Activated CD4-positive, alpha-beta T cell treated with anti-CD3 and anti-CD28 coated beads, Interleukin-2, amount 50 U/mL, for 24 hours (primary cell): Measurements from ENCODE around the gene CNTNAP3B.
"Not testable (repeated sequence)": the region's sequence is repeated elsewhere in the genome, so short reads cannot be mapped to it uniquely, and the experiment has no call there.

ENCODE experiments used
- DNase-seq, 2 donors: peaks; one replicate each; pipeline ENCODE4 v3.0.0-alpha.2; 2020; ENCODE audit warnings: low read depth in 1 of 2, low spot score in 1 of 2

CNTNAP3B gene

DNA sequence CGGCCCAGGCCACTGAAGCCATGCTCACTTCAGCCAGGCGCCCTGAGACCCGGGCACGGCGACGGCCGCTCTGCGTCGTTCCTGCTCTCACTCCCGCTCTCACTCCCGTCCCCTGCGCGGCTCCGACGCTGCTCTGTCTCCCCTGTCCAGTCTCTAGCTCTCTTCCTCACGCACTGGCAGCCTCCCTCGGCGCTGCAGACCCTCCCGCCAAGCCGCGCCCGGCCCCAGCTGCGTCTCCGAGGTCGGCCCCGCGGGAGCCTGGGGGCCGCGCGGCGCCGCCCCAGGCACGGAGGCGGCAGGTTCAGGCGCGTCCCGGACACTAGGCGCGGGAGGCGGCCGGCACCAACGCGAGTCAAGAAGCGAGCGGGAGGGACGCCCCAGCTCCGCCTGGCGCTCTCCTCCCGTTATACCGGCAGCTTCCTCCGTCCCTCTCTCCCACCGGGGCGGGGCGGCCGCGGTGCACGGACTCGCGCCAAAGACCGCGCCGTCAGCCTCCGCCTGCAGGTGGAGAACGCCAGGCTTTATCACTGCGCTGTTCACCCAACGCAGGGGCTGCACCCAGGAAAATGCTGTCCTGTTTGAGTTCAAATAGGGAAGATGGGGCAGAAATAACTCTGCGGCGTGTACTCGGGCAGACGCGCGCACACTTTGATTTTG is at the start of gene CNTNAP3B:
Gene CNTNAP3B, minus strand, starts transcription at position 354 of the 657 bp plus-strand sequence. Its CDS starts 332 bp downstream, at position 22.
- not testable (repeated sequence) for DNase-seq

DNA sequence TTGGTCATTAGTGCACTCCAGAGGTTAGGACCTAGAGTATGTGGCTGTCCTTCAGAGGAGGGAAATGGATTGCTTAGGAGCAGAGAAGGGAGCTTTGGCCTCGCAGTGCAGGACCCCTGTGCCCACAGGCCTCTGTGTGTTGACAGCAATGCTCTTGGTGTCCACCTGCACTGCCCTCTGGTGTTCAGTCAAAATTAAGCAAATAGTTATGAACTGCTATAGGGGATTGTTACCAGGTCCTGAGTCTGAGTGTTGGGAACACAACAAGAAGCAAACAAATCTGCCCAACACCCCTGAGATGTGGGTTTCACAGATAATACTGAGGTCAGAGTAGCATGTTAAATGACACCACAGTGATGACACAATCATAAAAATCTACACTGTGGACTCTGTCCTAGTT is 31.1 kb upstream of the CNTNAP3B start:
- DNase-seq = not testable (repeated sequence)

DNA sequence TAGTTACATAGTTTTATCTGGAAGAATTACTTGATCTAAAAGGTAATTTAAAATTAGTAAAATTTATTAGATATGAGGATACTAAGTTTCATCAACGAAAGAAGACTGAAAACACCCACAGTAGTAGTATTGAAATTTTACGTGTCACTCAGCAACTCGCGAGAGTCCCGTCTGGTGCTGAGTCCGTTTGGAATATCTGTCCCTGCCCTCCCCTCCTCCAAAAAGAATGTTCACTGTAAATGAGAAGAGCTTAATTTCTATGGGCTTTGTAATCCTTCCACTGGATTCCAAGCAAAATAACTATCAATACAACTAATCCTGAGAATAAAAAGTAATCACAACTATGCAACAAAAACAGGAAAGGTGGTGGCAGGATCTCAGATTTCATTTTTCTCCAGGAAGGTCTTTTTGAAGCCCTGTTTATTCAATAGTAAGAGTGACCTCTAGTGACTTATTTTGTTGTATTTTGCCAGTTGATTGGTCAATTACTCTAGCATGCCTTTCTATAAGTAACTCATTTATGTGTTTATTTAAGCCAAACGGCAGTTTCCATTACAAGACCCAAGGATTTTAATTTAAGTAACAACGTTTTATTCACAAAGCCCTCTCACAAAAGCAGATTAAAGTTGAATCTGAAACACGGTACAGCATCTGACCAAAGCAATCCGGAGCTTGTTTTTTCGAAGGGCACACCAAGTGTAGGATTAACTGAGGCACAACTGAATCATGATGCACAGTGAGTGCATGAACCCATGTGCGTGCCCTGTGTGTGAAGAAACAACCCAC is 2.0 kb downstream of the CNTNAP3B start:
- DNase-seq = not testable (repeated sequence)

GRCh38 chr9:42121007-42121406 is 8.2 kb downstream of the CNTNAP3B start:
- not testable (repeated sequence) for DNase-seq

GRCh38 chr9:42095929-42096328 is 33.3 kb downstream of the CNTNAP3B start:
- not testable (repeated sequence) for DNase-seq

- not testable (repeated sequence) for DNase-seq
Observed at GRCh38 chr9:42084559-42084952, 44.7 kb downstream of the CNTNAP3B start.

DNA sequence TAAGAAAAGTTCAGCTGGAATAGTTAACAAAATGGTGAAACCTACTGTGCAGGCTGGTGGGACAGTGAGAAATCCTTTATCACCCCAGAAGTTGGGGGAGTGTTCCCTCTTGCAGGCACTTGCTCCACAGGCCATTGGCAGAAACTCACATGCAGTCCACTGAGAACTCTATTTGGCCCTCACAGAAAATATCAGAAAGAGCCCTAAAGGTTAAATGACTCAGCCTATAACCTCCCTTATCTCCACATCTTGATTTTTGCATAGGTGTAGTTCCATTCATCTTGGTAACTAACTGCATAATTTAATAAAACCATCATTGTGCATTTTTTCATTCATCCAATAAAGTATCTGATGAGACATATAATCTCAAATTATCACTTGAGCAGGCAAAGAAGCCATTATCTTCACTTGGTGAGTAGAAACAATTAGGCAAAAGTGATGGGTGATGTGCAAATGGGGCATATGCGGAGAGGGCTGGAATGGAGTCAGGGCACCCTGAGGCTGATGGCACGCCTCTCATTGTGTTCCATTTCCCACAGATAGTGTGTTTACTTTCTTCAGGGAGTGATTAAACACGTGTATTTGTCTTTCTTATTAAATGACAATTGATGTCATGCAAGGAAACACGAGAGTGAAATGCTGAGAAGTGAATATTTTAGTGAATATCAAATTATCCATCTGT is 45.2 kb downstream of the CNTNAP3B start:
- DNase-seq = not testable (repeated sequence)

- DNase-seq = not testable (repeated sequence)
Observed at GRCh38 chr9:42080376-42080775, 48.9 kb downstream of the CNTNAP3B start.

- not testable (repeated sequence) for DNase-seq
Observed at GRCh38 chr9:42074868-42075267, 54.4 kb downstream of the CNTNAP3B start.

- not testable (repeated sequence) for DNase-seq
Observed at GRCh38 chr9:42071026-42071425, 58.2 kb downstream of the CNTNAP3B start.

- not testable (repeated sequence) for DNase-seq
Observed at GRCh38 chr9:42070035-42070799, 59.0 kb downstream of the CNTNAP3B start.

- DNase-seq = not testable (repeated sequence)
Observed at GRCh38 chr9:42053874-42054273, 75.4 kb downstream of the CNTNAP3B start.

GRCh38 chr9:42050701-42051100 is 78.5 kb downstream of the CNTNAP3B start:
- DNase-seq = not testable (repeated sequence)

DNA sequence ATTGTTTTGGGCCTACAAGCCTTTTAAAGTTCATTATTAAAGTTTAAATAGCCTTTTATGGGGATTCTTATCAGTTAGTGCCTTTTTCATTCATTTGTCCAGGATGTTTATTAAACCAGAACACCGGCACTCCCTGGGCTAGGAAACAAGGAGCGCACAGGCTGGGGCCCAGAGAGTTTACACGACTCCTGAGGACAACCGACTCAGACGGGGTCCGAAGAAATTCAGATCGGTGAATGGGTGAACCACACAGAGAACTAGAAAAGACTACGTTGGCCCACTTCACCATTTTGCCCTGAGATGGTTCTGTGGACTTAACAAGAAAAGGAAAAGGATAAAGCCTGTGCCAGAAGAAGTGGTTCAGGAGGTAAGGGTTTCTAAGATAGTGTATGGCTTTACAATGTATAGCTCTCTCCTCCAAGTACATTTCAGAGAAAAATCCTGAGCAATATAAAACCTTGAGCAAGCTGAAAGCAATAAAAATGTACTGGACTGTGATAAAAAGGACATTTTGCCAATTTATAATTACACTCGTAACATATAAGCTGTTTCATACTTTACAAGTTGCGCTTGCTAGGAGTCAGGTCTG is 84.7 kb downstream of the CNTNAP3B start:
- DNase-seq = not testable (repeated sequence)

- not testable (repeated sequence) for DNase-seq
Observed at GRCh38 chr9:42033541-42033940, 95.7 kb downstream of the CNTNAP3B start.

GRCh38 chr9:42020639-42021038 is 108.6 kb downstream of the CNTNAP3B start:
- not testable (repeated sequence) for DNase-seq

GRCh38 chr9:42018220-42018922 is 110.9 kb downstream of the CNTNAP3B start:
- not testable (repeated sequence) for DNase-seq

DNA sequence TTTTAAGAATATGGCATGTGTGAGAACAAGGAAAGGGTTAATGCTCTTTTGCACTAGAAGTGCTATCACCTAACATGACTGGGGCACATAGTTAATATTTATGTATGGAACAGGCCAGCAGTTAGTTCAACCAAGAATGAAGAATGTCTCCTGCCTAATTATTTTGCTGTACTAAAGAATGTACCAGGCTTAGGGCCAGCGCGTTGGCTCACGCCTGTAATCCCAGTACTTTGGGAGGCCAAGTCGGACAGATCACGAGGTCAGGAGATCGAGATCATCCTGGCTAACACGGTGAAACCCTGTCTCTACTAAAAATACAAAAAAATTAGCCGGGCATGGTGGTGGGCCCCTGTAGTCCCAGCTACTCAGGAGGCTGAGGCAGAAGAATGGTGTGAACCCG is 114.9 kb downstream of the CNTNAP3B start:
- DNase-seq = not testable (repeated sequence)

- not testable (repeated sequence) for DNase-seq
Observed at GRCh38 chr9:41991607-41992006, 137.6 kb downstream of the CNTNAP3B start.

- DNase-seq = not testable (repeated sequence)
Observed at GRCh38 chr9:41980271-41980670, 149.0 kb downstream of the CNTNAP3B start.
